ENCODE data around the gene YBEY. TPM values are rescaled to one million over a fixed set of nuclear protein-coding genes. Genes with fewer than 3 reads are reported as not detected.
"Not testable (repeated sequence)": the region's sequence is repeated elsewhere in the genome, so short reads cannot be mapped to it uniquely, and the experiment has no call there.

The YBEY gene, protein sequence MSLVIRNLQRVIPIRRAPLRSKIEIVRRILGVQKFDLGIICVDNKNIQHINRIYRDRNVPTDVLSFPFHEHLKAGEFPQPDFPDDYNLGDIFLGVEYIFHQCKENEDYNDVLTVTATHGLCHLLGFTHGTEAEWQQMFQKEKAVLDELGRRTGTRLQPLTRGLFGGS
- total RNA-seq (2014; rRNA removed; shearing (Covaris generic); ENCODE audit: low replicate concordance) = 42.8 and 55.8 TPM in 2 replicates

DNA sequence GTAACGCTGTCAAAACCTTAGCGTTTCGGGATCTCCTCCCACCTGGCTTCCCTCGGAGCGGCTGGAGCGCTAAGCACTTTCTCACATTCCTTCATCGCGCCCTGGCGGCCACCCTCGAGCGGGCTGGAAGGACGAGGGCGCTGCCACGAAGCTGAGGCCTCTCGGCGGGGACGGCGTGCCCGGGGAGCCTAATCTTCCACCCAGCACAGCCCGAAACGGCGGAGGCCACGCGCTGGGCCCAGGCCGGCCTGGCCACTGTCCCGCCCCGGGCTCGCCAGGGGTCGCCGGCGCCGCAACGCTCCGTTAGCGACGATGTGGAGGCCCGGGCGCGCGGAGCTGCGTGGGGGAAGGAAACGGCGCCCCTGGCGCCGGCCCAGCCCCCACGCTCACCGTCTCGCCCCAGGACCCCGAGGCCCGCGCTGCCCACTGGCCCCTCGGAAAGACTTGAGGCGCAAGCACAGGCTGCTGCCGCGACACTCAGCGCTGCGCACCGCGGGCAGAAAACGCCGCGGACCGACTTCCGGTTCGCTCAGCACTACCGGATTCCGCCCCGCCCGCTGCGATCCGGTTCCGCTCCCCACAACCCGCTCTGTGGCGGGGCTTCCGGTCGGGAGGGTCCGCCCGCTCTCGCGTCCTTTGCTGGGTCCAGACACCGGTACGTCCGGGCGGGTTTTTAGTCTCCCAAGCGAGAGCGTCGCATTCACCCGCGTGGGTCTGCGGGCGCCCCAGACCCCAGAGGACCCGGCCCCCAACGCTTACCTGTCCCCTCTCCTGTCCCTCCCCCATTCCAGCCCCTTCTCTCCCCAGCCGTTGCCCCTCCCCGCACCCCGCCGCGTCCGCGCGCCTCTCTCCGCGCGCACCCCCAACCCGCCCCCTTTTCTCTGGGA lies at the start of gene YBEY:
YBEY (plus strand) TSS at position 582 of the 887 bp plus-strand sequence. CDS start 572 bp downstream, outside the sequence.
- H3K36me3 ChIP-seq = peaks cover 47% of the 10 kb centered on the region
- no peaks in the 10 kb centered on the region for H3K9me3 ChIP-seq
- H3K4me3 ChIP-seq = peak within 1 kb of the TSS; percentile 84
- H3K27me3 ChIP-seq = no peaks in the 10 kb centered on the region
- peak; percentile 97 for DNase-seq

DNA sequence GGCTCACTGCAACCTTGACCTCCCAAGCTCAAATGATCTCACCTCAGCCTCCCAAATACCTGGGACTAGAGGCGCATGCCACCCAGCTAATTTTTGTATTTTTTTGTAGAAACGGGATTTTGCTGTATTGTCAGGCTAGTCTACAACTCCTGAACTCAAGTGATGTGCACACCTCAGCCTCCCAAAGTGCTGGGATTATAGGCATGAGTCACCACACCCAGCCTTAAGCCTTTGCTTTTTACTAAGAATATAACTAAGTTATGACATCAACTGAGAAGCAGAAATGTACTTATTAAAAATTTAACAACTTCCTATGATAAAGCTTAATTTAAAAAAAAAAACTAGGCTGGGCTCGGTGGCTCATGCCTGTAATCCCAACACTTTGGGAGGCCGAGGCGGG lies 48.7 kb upstream of the YBEY start:
- Histone ChIP-seq H3K27me3 (no peaks in the 10 kb centered on the region), H3K4me3 (no peak overlapping the region), H3K9me3 (no peaks in the 10 kb centered on the region), H3K36me3 (peaks cover 79% of the 10 kb centered on the region)
- no peak for DNase-seq

DNA sequence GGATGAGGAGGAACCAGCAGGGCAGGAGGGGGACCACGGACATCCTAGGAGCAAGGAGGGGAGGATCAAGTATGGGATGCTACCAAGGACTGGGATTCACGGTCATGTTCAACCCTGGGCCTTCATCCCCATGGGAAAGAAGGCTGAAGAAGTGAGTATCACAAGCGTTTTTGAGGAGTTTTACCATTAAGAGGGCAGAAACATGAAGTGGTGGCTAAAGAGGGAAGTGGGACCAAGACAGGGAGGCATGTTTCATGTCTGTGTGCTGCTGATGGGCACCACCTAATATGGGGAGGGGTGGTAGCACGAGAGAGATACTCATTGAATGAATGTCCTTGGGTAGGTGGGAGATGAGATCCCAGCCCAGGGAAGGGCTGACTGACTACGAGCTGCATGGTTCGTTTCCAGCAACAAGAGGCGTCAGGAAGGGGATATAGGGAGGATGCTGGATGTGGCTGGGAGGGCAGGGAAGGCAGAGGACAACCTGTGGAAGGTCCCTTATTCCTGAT lies 46.3 kb upstream of the YBEY start:
- Histone ChIP-seq H3K36me3 (peaks cover 78% of the 10 kb centered on the region), H3K9me3 (no peaks in the 10 kb centered on the region), H3K4me3 (no peak overlapping the region), H3K27me3 (no peaks in the 10 kb centered on the region)
- DNase-seq = no peak

DNA sequence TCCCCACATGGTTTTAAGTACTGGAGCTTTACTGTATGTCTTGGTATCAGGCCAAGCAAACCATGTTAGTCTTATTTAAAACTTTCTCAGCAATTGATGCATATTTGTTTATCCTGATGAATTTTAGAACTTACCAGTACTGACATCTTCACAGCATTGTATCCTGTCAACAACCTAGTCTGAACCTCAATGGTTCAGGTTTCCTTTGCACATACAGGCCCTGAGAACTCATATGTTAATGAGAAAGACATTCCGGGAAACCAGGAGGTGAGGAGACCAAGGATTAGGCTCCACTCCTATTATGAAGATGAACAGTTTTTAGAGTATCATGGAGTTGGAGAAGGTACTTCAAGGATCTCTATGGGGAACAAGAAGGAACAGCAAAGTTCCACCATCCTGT lies 44.6 kb upstream of the YBEY start:
- not testable (repeated sequence) for DNase-seq, H3K27me3 ChIP-seq, H3K4me3 ChIP-seq, H3K9me3 ChIP-seq
- peaks cover 78% of the 10 kb centered on the region for H3K36me3 ChIP-seq

DNA sequence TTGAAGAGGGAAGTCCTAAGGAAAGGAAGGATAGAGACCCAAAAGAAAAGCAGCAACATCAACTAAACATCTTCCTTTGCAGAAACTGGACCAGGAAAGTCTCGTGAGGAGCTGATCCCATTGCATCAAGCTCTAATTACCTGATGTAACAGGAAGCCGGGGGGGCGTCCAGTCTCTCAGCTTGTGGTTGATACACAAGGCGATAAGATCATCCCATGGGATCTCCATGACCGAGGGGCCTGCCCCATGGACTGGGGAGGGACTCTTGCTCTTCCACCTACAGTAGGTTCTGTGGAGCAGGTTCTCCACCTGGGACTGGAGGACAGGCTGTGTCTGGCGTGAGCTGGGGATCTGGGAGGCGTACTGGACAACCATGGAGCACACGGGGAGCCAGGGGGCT lies 42.8 kb upstream of the YBEY start:
- Histone ChIP-seq H3K9me3 (no peaks in the 10 kb centered on the region), H3K36me3 (peaks cover 88% of the 10 kb centered on the region), H3K4me3 (no peak overlapping the region), H3K27me3 (no peaks in the 10 kb centered on the region)
- DNase-seq = no peak

DNA sequence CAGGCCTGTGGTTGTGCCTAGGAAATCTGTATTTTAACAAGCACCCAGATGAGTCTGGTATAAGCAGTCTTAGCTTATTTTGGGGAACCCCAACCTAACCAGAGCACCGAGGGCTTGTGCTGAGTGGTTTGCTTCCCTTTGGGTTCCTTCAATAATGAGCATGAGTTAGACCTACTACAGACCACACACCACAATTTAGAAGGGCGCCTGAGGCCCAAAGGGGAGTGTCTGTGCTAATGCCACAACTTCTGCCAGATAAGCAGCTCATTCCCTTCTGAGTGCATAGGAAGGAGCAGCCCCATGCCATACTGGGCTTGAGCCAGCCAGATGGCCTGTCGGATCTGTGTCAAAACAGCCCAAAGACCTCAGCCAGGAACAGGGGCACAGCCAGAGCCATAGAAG lies 42.2 kb upstream of the YBEY start:
- H3K27me3 ChIP-seq = no peaks in the 10 kb centered on the region
- no peak for DNase-seq
- peaks cover 88% of the 10 kb centered on the region for H3K36me3 ChIP-seq
- H3K9me3 ChIP-seq = no peaks in the 10 kb centered on the region
- no peak overlapping the region for H3K4me3 ChIP-seq

DNA sequence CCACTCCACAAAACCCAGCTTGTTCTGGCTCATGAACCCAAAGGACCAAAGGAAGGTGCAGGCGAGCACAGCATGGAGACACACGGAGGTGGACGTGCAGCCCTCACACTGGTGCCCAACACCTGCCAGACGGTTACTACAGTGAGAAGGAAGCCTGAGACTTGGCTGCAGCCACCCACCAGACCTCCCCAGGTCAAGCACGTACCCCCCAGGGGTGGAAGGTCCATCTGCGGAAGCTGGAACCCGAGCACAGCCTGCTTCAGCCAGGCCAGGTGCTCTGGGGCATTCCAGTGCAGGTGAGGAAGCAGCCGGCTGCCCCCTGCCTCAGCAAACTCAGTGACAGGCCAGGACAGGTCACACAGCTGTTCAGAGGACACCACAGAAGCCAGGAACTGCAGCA lies 41.5 kb upstream of the YBEY start:
- Histone ChIP-seq H3K36me3 (peaks cover 88% of the 10 kb centered on the region), H3K4me3 (no peak overlapping the region), H3K9me3 (no peaks in the 10 kb centered on the region), H3K27me3 (no peaks in the 10 kb centered on the region)
- DNase-seq = no peak

DNA sequence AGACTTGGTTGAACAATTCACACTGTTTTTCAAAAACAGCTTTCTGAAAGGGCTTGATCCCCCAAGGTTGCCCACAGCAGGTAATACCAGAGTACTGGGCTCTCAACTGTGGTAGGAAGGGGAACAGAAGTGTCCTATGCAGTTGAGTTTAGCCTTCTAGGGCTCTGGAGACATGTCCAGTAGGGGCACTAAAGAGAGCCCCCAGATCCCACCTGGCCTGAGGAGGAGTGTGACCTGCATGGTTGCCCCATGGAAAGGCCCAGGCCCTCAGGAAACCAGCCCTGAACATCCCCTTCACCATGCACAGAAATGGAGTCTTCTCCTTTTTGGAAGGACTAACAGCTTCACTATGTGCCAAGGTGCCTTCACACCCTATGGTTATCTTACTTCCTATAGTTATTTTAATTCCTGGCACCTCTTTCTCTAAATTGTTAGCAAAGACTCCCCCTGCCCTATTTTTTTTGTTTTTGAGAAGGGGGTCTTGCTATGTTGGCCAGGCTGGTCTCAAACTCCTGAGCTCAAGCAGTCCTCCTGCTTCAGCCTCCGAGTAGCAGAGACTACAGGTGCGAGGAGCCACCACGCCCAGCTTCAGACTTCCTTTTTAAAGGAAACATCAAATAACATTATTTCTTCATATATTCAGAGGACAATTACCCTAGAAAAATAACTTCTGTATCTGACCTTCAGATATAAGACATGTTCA lies 40.8 kb upstream of the YBEY start:
- Histone ChIP-seq H3K4me3 (no peak overlapping the region), H3K9me3 (no peaks in the 10 kb centered on the region), H3K36me3 (peaks cover 91% of the 10 kb centered on the region), H3K27me3 (no peaks in the 10 kb centered on the region)
- no peak for DNase-seq

DNA sequence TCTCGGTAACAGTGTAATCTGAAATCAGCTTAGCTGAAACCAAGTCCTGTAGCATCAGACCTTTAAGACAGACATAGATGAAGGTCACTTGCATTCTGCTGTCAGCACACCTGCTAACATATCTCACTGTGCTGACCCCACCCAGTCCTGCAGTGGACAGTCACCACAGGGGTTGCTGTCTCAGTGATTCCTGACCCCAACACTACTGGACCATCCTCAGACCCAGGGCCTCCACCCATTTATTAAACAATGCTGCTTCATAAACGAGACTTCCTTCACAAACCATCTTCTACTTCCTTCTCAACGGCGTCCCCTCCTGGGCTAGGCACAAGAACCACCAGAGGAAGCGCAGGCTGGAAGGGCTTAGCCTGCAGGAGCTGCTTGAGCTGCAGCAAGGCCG lies 39.8 kb upstream of the YBEY start:
- Histone ChIP-seq H3K27me3 (no peaks in the 10 kb centered on the region), H3K4me3 (no peak overlapping the region), H3K9me3 (no peaks in the 10 kb centered on the region), H3K36me3 (peaks cover 95% of the 10 kb centered on the region)
- DNase-seq = no peak

DNA sequence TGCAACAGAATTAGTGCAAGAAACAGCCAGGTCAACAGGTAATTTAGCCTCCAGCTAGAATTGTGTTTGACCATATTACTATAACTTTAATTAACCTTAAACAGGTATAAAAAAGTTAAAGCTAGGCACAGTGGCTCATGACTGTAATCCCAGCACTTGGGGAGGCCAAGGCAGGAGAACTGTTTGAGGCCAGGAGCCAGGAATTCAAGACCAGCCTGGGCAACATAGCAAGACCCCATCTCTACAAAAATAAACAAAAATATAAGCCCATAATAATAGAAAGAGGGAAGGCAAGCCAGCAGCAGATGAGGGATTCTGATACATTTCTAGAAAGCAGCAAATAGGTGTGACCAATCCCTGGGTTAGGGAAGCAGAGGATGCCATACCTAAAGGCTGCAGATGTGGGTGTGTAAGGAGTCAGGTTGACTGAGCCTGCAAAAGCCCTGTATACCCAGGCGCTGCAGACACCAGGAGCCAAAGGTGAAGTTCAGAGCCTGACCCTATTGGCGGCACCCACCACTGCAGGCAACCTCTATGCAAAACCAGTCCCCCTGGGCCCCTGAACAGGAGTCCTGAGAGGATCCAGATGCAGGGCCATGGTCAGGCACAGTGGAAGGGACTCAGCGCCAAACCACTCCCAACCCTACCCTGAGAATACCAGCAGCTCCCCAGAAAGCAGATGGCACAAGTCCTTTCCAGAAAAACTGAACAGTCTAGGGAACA lies 38.3 kb upstream of the YBEY start:
- Histone ChIP-seq H3K27me3 (no peaks in the 10 kb centered on the region), H3K36me3 (peaks cover 95% of the 10 kb centered on the region), H3K4me3 (no peak overlapping the region), H3K9me3 (no peaks in the 10 kb centered on the region; the same call in 1 of the 2 replicates)
- no peak for DNase-seq

DNA sequence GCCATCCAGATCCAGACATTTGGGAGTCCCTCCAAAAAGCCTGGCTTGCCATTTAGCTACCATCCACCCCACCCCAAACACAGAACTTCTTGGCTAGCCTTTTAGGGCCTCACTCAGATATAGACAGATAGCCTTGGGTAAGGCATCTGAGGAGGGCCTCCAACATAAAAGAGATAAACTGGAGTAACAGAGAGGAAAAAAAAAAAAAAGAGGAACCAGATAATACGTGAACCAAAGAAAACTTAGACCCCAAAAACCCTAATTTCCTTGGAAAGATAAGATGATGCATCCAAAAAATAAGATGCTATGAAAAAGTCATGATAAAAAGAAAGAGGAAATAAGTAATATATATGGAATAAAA lies 37.7 kb upstream of the YBEY start:
- Histone ChIP-seq H3K36me3 (peaks cover 95% of the 10 kb centered on the region), H3K9me3 (no peaks in the 10 kb centered on the region; the same call in 1 of the 2 replicates), H3K27me3 (no peaks in the 10 kb centered on the region), H3K4me3 (no peak overlapping the region)
- DNase-seq = no peak

DNA sequence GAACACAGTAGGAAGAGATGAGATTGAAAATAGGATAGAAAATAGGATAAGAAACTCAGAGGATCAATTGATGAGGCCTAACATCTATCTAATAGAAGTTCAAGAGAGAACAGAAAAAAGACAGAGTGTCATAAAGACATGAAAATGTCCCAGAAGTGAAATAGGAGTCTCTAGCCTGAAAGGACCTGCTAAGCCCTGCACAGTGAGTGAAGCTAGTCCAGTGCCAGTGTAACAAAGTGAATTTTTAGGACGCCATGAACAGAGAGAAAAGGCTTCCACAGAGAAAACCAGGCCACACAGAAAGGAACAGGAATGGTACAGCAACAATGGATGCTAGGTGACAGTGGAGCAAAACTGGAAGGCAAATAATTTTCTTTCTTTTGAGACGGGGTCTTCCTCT lies 37.3 kb upstream of the YBEY start:
- Histone ChIP-seq H3K9me3 (no peaks in the 10 kb centered on the region; the same call in 1 of the 2 replicates), H3K27me3 (no peaks in the 10 kb centered on the region), H3K4me3 (no peak overlapping the region), H3K36me3 (peaks cover 95% of the 10 kb centered on the region)
- no peak for DNase-seq

DNA sequence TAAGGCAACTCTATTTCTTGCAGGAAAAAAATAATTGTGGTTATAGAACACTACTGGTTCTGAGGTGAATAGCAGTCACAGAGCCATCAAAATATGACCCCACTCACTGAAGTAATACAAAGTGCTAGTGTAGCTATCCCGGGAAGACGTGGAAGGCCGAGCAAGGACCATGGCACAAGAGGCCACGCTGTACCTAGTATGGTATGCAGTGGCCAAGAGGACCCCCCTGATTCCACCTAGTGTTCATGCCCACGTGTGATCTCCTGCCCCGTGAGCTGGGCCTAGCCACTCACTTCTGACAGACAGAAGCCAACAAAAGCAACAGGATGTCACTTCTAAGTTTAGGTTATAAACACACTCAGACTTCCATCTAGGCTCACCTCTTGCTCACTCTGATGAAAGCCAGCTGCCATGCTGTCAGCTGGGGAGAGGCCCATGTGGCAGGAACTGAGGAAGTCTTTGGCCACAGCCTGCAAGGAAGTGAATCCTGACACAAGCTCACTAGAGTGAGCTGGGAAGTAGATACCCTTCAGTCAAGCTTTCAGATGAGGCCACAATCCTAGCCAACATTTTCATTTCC lies 35.9 kb upstream of the YBEY start:
- H3K4me3 ChIP-seq = no peak overlapping the region
- H3K9me3 ChIP-seq = no peaks in the 10 kb centered on the region; the same call in 1 of the 2 replicates
- H3K27me3 ChIP-seq = no peaks in the 10 kb centered on the region
- DNase-seq = no peak
- peaks cover 95% of the 10 kb centered on the region for H3K36me3 ChIP-seq

DNA sequence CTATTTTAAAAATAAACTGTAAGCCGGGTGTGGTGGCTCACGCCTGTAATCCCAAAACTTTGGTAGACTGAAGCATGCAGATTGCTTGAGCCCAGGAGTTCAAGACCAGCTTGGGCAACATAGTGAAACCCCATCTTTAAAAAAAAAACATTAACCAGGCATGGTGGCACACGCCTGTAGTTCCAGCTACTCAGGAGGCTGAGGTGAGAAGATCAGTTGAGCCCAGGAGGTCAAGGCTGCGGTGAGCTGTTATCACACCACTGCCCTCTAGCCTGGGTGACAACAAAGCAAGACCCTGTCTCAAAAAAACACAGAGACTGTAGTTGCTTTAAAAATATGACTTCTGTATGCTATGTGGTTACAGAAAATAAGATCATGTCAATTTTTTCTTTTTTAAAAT lies 33.3 kb upstream of the YBEY start:
- Histone ChIP-seq H3K36me3 (peaks cover 93% of the 10 kb centered on the region), H3K27me3 (no peaks in the 10 kb centered on the region), H3K9me3 (no peaks in the 10 kb centered on the region; the same call in 1 of the 2 replicates), H3K4me3 (no peak overlapping the region)
- no peak for DNase-seq

DNA sequence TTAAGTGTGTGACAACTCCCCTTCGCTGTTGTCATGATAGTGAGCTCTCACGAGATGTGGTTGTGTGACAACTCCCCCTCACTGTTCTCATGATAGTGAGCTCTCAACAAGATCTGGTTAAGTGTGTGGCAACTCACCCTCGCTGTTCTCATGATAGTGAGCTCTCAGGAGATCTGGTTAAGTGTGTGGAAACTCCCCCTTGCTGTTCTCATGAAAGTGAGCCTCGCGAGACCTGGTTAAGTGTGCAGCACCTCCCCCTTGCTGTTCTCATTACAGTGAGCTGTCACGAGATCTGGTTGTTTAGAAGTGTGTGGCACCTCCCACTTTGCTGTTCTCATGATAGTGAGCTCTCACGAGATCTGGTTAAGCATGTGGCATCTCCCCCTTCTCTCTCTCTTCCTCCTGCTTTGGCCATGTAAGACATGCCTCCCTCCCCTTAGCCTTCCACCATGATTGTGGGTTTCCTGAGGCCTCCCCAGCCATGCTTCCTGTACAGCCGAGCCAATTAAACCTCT lies 32.5 kb upstream of the YBEY start:
- Histone ChIP-seq H3K9me3 (no peaks in the 10 kb centered on the region; the same call in 1 of the 2 replicates), H3K36me3 (peaks cover 93% of the 10 kb centered on the region)
- DNase-seq = no peak

More for the DNA sequence above, 32.5 kb upstream of the YBEY start:
- H3K4me3 ChIP-seq = no peak overlapping the region
- no peaks in the 10 kb centered on the region for H3K27me3 ChIP-seq

Measured in MG63 (cell line).